Left lobe of liver (tissue), 2 donors: ENCODE measurements around the gene NUP188. TPM values are rescaled to one million over a fixed set of nuclear protein-coding genes. Genes with fewer than 3 reads are reported as not detected.

Experiments used
- ATAC-seq: fragments of 200-7000 bp; cut with Tn5 transposase; one replicate; pipeline ENCODE4 v1.9.1; 2020; ENCODE audit warnings: mild to moderate bottlenecking, moderate library complexity
- DNase-seq: peaks from one replicate; pipeline ENCODE4 v3.0.0-alpha.2; 2020; ENCODE audit warnings: low spot score
- total RNA-seq: library from RNA; stranded (reverse); gene quantifications from one replicate; pipeline ENCODE4 v1.2.1, GENCODE V29; 2021
- donor health status: DM: no; HTN: no; CAD: no; lungs with moderate emphysema.
- donor health status: DM: no; HTN: yes; CAD: no.

NUP188 gene
- total RNA-seq, 1 donor from 2014 or later: 11.4 TPM

- ATAC-seq (no peak), DNase-seq (no peak)
These were observed 34.2 kb upstream of the NUP188 start for GRCh38 chr9:128913048-128913900.

- ATAC-seq (no peak), DNase-seq (no peak)
These were observed 33.3 kb upstream of the NUP188 start for GRCh38 chr9:128913995-128914772.

- ATAC-seq: peak; percentile 4
These were observed 31.3 kb upstream of the NUP188 start for GRCh38 chr9:128916204-128916603.

GRCh38 chr9:128916745-128917144 lies 30.8 kb upstream of the NUP188 start:
- ATAC-seq (no peak), DNase-seq (no peak)

More at GRCh38 chr9:128916204-128916603, 31.3 kb upstream of the NUP188 start:
- no peak for DNase-seq

GRCh38 chr9:128917151-128917849 lies 30.2 kb upstream of the NUP188 start:
- ATAC-seq: peak; percentile 53
- DNase-seq: peak; percentile 98

GRCh38 chr9:128918921-128919320 lies 28.6 kb upstream of the NUP188 start:
- DNase-seq: no peak
- ATAC-seq: no peak

GRCh38 chr9:128919402-128920089 lies 28.0 kb upstream of the NUP188 start:
- peak; percentile 66 for ATAC-seq
- DNase-seq: peak; percentile 93

- ATAC-seq (peak; percentile 43), DNase-seq (peak; percentile 90)
These were observed 27.0 kb upstream of the NUP188 start, which contains the start of gene PHYHD1 for GRCh38 chr9:128920381-128921058. TSS of gene PHYHD1 (plus strand) at chr9:128920982. CDS start at chr9:128922324, 1,342 bp downstream.

GRCh38 chr9:128921881-128922763 lies 25.4 kb upstream of the NUP188 start:
- DNase-seq (peak; percentile 77), ATAC-seq (peak; percentile 64)

GRCh38 chr9:128923493-128923883 lies 24.0 kb upstream of the NUP188 start:
- no peak for ATAC-seq
- DNase-seq: no peak

GRCh38 chr9:128927731-128928411 lies 19.6 kb upstream of the NUP188 start:
- ATAC-seq (peak; percentile 93), DNase-seq (peak; percentile 56)

- DNase-seq: no peak
These were observed 18.9 kb upstream of the NUP188 start for GRCh38 chr9:128928624-128929023.

GRCh38 chr9:128929560-128929959 lies 17.9 kb upstream of the NUP188 start:
- no peak for DNase-seq
- no peak for ATAC-seq

More at GRCh38 chr9:128928624-128929023, 18.9 kb upstream of the NUP188 start:
- ATAC-seq: no peak

- DNase-seq: no peak
- ATAC-seq: no peak
These were observed 13.8 kb upstream of the NUP188 start for GRCh38 chr9:128933731-128934130.

- no peak for DNase-seq
- ATAC-seq: no peak
These were observed 11.2 kb upstream of the NUP188 start for GRCh38 chr9:128936171-128936865.

GRCh38 chr9:128937310-128938165 lies 10.0 kb upstream of the NUP188 start:
- no peak for ATAC-seq
- DNase-seq: no peak
